T-helper 1 cell treated with Interleukin-12 subunit alpha and Interleukin-12 subunit beta and Interleukin-4 antibody, amounts not matched to agents 30 ng/mL and 1 ng/mL, for 36 hours (primary cell): Measurements from ENCODE around the gene FUT8. TPM values are rescaled to one million over a fixed set of nuclear protein-coding genes. Genes with fewer than 3 reads are reported as not detected.

Experiments
- intact Hi-C: fragments of 100-400 bp; cut with micrococcal nuclease; formaldehyde crosslinking; loops from one replicate; pipeline ENCODE4 v1.15.1; 2024
- total RNA-seq: library from RNA; stranded (reverse); gene quantifications from 2 replicates; pipeline ENCODE4 v1.2.3, GENCODE V29; 2022

The FUT8 gene
- 156 and 157 TPM in 2 replicates for total RNA-seq

DNA sequence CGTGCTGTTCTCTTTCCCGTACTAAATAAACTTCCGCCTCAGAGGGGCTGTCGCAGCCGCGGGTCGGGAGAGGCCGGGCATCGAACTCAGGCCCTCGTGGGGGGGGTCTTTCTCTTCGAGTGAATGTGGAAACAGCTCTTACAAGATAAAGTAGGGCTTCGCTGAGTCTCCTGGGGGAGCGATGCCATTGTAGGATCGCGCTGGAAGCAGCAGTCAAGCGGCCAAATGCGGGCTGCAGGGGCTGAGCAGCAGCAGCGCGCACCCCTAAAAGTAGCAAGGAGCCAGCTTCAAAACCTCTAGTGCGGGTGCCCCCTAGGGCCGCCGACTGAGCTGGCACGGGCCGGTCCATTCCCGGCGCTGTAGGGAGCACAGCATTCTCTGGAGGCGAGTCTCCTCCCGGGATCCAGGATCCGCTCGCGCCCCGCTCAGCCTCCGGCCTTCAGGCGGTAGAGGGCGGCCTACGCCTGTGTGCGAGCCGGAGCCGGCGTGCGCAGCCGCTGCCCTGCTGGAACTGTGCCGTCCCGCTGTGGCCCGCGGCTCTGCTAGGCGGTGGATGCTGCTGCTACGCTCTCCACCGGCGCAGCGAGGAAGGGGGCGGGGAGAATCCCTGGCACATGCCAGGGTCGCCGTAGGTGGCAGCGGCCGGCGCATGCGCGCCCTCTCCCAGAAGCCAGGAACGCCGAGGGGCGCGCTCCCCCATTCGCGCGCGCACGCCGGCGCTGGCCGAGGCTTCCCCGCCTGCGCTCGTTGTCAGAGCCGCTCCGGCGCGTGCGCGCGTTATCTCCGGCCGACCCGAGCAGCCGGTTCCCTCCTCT is at the start of gene FUT8:
FUT8 (plus strand) TSS at position 699 of the 815 bp plus-strand sequence. CDS start 148,834 bp downstream, outside the sequence.
- intact Hi-C loops = loop anchor here (1.0 to 10.0 kb wide), 11 partner anchors 55 to 1097 kb away; partner anchors contain the start of genes FNTB, GPHN and MAX

- intact Hi-C loops = no loop called here
Measured at GRCh38 chr14:65366802-65367565, 45.5 kb upstream of the FUT8 start.

- intact Hi-C loops = no loop called here
Measured at GRCh38 chr14:65369560-65369959, 43.0 kb upstream of the FUT8 start.

- intact Hi-C loops = no loop called here
Measured at GRCh38 chr14:65370801-65371248, 41.7 kb upstream of the FUT8 start.

- intact Hi-C loops = no loop called here
Measured at GRCh38 chr14:65371784-65372183, 40.7 kb upstream of the FUT8 start.

- intact Hi-C loops = no loop called here
Measured at GRCh38 chr14:65373016-65373670, 39.4 kb upstream of the FUT8 start.

- intact Hi-C loops = no loop called here
Measured at GRCh38 chr14:65373671-65374039, 38.9 kb upstream of the FUT8 start.

- intact Hi-C loops = no loop called here
Measured at GRCh38 chr14:65377576-65377975, 35.0 kb upstream of the FUT8 start.

DNA sequence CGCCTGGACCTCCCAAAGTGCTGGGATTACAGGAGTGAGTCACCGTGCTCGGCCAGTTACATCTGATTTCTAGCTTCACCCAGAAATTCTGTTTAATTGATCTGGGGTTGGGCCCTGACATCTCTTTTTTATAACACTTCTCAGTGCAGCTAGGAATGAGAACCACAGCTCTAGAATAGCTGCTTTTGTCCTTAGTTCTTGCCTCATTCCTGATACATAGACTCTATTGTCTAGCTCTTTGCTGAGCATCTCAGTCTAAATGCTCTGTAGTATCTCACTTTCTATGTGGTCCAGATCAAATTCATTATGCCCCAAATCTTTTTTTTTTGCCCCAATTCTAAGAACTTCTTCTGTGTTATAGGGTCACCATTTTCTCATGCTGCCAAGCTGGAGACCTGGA is 29.9 kb upstream of the FUT8 start:
- intact Hi-C loops = no loop called here

DNA sequence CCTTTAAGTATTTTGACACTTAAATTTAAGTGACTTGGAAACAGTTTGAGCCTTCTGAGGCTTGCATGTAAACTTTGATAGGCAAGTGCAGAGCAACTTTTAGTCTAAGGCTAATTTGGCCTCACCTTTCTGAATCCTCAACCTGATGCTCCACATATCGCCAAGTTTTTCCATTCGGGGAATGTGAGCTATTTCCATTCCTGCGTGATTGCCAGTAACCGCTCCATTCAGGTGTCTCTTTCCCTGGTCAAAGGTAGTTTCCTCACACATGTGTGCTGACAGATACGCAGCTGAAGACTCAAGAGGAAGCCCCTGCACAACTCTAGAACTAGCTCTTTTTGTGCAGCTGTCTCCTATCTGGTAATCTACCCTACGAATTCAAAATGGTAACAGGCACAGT is 25.4 kb upstream of the FUT8 start:
- intact Hi-C loops = no loop called here

DNA sequence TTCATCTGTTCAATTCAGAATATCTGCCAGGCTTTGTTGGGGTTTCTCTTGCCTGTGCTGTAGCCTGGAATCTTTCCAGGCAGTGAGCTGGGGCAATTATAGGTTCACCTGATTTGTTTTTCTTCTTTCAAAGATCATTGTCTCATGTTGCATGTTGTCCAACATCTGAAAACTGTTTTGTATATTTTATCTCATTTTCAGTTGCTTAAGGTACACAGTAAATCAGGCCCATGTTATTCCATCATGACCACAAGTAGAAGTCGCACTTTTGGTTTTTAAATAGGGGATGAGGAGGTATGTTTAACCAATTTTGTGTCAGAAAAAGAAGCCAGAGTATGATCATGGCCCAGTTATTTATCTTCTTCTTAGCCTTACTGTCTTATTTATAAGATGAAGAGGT is 24.9 kb upstream of the FUT8 start:
- intact Hi-C loops = no loop called here

DNA sequence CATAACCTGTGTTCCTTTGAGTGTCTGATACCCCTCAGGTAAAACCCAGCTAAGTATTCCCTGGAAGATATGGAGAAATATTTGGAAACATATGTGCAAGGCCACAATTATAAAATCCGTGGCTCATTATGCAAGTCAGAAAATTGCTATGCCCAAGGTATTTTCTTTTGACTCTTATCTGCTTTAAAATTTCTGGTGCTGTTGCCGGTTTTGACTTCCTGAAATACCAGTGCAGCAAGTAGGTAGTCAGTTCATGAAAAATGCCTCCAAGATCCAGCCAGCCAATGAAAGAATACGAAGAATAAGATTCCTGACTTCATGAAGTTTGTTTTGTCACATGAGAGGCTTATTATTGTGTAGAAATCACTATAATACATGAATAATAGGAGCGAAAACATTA is 20.2 kb upstream of the FUT8 start:
- intact Hi-C loops = no loop called here

DNA sequence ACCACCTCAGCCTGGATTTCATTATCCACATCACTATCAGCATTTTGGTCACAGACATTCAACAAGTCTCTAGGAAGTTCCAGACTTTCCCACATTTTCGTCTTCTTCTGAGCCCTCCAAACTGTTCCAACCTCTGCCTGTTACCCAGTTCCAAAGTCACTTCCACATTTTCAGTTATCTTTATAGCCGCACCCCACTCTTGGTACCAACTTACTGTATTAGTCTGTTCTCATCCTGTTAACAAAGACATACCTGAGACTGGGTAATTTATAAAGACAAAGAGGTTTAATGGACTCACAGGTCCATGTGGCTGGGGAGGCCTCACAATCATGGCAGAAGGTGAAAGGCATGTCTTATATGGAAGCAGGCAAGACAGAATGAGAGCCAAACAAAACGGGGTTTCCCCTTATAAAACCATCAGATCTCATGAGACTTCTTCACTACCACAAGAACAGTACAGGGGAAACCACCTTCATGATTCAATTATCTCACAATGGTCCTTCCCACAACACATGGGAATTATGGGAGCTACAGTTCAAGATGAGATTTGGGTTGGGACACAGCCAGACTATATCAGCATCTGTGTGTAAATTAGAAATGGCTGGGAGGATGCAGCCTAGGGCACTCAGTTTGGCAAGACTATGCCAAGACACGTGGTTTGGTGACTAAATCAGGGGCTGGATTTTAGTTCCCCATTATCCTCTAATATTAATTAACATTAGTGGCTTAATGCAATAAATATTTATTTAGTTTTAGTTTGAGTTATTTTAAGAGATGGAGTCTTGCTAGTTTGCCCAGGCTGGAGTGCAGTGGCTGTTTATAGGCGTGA is 16.2 kb upstream of the FUT8 start:
- intact Hi-C loops = no loop called here

GRCh38 chr14:65403231-65403630 is 9.3 kb upstream of the FUT8 start:
- intact Hi-C loops = no loop called here

GRCh38 chr14:65408113-65408512 is 4.4 kb upstream of the FUT8 start:
- intact Hi-C loops = no loop called here

- intact Hi-C loops = loop anchor here (1.0 to 10.0 kb wide), 6 partner anchors 53 to 984 kb away; no protein-coding TSS in a partner anchor
Measured at GRCh38 chr14:65410640-65411039, 1.9 kb upstream of the FUT8 start.

GRCh38 chr14:65411656-65412031 is 886 bp upstream of the FUT8 start:
- intact Hi-C loops = loop anchor here (1.0 to 10.0 kb wide), 13 partner anchors 54 to 1097 kb away; partner anchors contain the start of genes FNTB, GPHN and MAX

- intact Hi-C loops = loop anchor here (1.0 to 10.0 kb wide), 13 partner anchors 56 to 1096 kb away; partner anchors contain the start of genes FNTB, GPHN and MAX
Measured at GRCh38 chr14:65412856-65413738, 567 bp downstream of the FUT8 start.

DNA sequence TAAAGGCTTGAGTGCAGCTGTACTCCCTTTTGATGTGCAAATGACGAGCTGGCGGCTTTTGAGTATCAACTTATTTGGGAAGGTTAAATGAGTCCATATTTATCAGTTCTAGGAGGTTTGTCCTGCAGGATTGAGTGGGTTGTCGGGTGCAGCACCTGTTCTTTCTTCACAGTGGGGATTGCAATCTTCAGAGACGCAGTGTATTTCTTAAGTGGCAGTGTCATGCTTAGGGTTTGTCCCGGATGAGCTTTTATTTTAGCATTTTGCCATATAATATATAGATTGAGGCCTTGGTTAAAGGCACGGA is 1.2 kb downstream of the FUT8 start:
- intact Hi-C loops = loop anchor here (1.0 to 10.0 kb wide), 8 partner anchors 56 to 1095 kb away; partner anchors contain the start of gene GPHN
